Esophagus squamous epithelium (tissue), 4 donors: ENCODE results near the gene DCLRE1B.

ENCODE experiments used
- POLR2A ChIP-seq, 4 donors: fragments of 450-650 bp; IDR thresholded peaks; one replicate each; pipeline ENCODE4 v1.6.1; 2017; ENCODE audit warnings: antibody characterized with exemption in 4 of 4, mild to moderate bottlenecking in 4 of 4, moderate library complexity in 3 of 4
- TF ChIP-seq, protein P1 (sequence below), 6 experiments: fragments of 450-650 bp in 4 of 6; fragments of 200-600 bp in 2 of 6; sonication (generic) in 2 of 6; IDR thresholded peaks; one replicate each; pipeline ENCODE4 v1.5.1; 2016 to 2019; ENCODE audit warnings: antibody characterized with exemption in 6 of 6, mild to moderate bottlenecking in 4 of 6, moderate library complexity in 4 of 6

- TF ChIP-seq, protein P1, sequence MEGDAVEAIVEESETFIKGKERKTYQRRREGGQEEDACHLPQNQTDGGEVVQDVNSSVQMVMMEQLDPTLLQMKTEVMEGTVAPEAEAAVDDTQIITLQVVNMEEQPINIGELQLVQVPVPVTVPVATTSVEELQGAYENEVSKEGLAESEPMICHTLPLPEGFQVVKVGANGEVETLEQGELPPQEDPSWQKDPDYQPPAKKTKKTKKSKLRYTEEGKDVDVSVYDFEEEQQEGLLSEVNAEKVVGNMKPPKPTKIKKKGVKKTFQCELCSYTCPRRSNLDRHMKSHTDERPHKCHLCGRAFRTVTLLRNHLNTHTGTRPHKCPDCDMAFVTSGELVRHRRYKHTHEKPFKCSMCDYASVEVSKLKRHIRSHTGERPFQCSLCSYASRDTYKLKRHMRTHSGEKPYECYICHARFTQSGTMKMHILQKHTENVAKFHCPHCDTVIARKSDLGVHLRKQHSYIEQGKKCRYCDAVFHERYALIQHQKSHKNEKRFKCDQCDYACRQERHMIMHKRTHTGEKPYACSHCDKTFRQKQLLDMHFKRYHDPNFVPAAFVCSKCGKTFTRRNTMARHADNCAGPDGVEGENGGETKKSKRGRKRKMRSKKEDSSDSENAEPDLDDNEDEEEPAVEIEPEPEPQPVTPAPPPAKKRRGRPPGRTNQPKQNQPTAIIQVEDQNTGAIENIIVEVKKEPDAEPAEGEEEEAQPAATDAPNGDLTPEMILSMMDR (IDR thresholded peaks at IDR 0.05): no peak
- TF ChIP-seq POLR2A (IDR thresholded peaks at IDR 0.05): no peak
Measured at GRCh38 chr1:113950908-113951307, 45.8 kb downstream of the DCLRE1B start.
